Measurements from ENCODE around the gene TBC1D2B.

The TBC1D2B gene

GRCh38 chr15:78065973-78066946 lies 11.3 kb downstream of the TBC1D2B start:
- no peak for TF ChIP-seq FOXP2 (optimal IDR thresholded peaks at IDR 0.05; ENCODE audit: borderline replicate concordance, extremely low read depth, extremely low read length, insufficient read depth)
- no peak for TF ChIP-seq POLR2AphosphoS5 (IDR thresholded peaks at IDR 0.05; ENCODE audit: low read depth, low read length)
- TF ChIP-seq REST (IDR thresholded peaks at IDR 0.05; ENCODE audit: insufficient read depth in 1 of 2, low read depth in 2 of 2, low read length in 2 of 2), result no peak
- no peak for TF ChIP-seq SIN3A (IDR thresholded peaks at IDR 0.05; ENCODE audit: borderline replicate concordance, insufficient read depth, low read length)
- TF ChIP-seq TAF1 (IDR thresholded peaks at IDR 0.05; ENCODE audit: borderline replicate concordance, insufficient read depth, low read length), result no peak

GRCh38 chr15:78065284-78065872 lies 12.1 kb downstream of the TBC1D2B start:
- no peak for TF ChIP-seq FOXP2 (optimal IDR thresholded peaks at IDR 0.05; ENCODE audit: borderline replicate concordance, extremely low read depth, extremely low read length, insufficient read depth)
- TF ChIP-seq TAF1 (IDR thresholded peaks at IDR 0.05; ENCODE audit: borderline replicate concordance, insufficient read depth, low read length), result no peak
- peak in 1 of 2 experiments; percentile 56; a peak in 1 of 4 replicates for TF ChIP-seq REST (IDR thresholded peaks at IDR 0.05; ENCODE audit: insufficient read depth in 1 of 2, low read depth in 2 of 2, low read length in 2 of 2)
- peak; percentile 79; the same call in 1 of the 2 replicates for TF ChIP-seq SIN3A (IDR thresholded peaks at IDR 0.05; ENCODE audit: borderline replicate concordance, insufficient read depth, low read length)
- TF ChIP-seq POLR2AphosphoS5 (IDR thresholded peaks at IDR 0.05; ENCODE audit: low read depth, low read length), result no peak

- TF ChIP-seq REST (IDR thresholded peaks at IDR 0.05; ENCODE audit: insufficient read depth in 1 of 2, low read depth in 2 of 2, low read length in 2 of 2) (no peak), SIN3A (IDR thresholded peaks at IDR 0.05; ENCODE audit: borderline replicate concordance, insufficient read depth, low read length) (no peak), POLR2AphosphoS5 (IDR thresholded peaks at IDR 0.05; ENCODE audit: low read depth, low read length) (no peak), FOXP2 (optimal IDR thresholded peaks at IDR 0.05; ENCODE audit: borderline replicate concordance, extremely low read depth, extremely low read length, insufficient read depth) (no peak), TAF1 (IDR thresholded peaks at IDR 0.05; ENCODE audit: borderline replicate concordance, insufficient read depth, low read length) (no peak)
These were observed 13.0 kb downstream of the TBC1D2B start for GRCh38 chr15:78064544-78064943.

- TF ChIP-seq SIN3A (IDR thresholded peaks at IDR 0.05; ENCODE audit: borderline replicate concordance, insufficient read depth, low read length) (no peak), REST (IDR thresholded peaks at IDR 0.05; ENCODE audit: insufficient read depth in 1 of 2, low read depth in 2 of 2, low read length in 2 of 2) (no peak), TAF1 (IDR thresholded peaks at IDR 0.05; ENCODE audit: borderline replicate concordance, insufficient read depth, low read length) (no peak), FOXP2 (optimal IDR thresholded peaks at IDR 0.05; ENCODE audit: borderline replicate concordance, extremely low read depth, extremely low read length, insufficient read depth) (no peak), POLR2AphosphoS5 (IDR thresholded peaks at IDR 0.05; ENCODE audit: low read depth, low read length) (no peak)
These were observed 13.5 kb downstream of the TBC1D2B start for GRCh38 chr15:78063970-78064385.
